IMR-90 (cell line): Measurements from ENCODE around the gene CBFA2T3.

Experiments
- BHLHE40 ChIP-seq: fragments of 150-350 bp; IDR thresholded peaks from 2 replicates; pipeline ENCODE4 v1.6.1; 2016; ENCODE audit warnings: mild to moderate bottlenecking, low read depth, low read length
- CEBPB ChIP-seq: IDR thresholded peaks from 2 replicates; pipeline ENCODE4 v1.6.1; 2012; ENCODE audit warnings: low read depth, low read length, improper control_type of control experiment
- CHD1 ChIP-seq: IDR thresholded peaks from 2 replicates; pipeline ENCODE4 v1.6.1; 2012; ENCODE audit warnings: low read depth, low read length, improper control_type of control experiment
- FOS ChIP-seq: fragments of 150-350 bp; IDR thresholded peaks from 2 replicates; pipeline ENCODE4 v1.6.1; 2016; ENCODE audit warnings: low read depth, low read length
- MAZ ChIP-seq: IDR thresholded peaks from 2 replicates; pipeline ENCODE4 v1.6.1; 2012; ENCODE audit warnings: low read depth, mild to moderate bottlenecking, low read length, improper control_type of control experiment, moderate library complexity, borderline replicate concordance
- MXI1 ChIP-seq: IDR thresholded peaks from 2 replicates; pipeline ENCODE4 v1.6.1; 2012; ENCODE audit warnings: low read depth, mild to moderate bottlenecking, low read length, moderate library complexity, borderline replicate concordance
- POLR2A ChIP-seq: IDR thresholded peaks from 2 replicates; pipeline ENCODE4 v1.6.1; 2012; ENCODE audit warnings: mild to moderate bottlenecking, low read depth, low read length
- RAD21 ChIP-seq: IDR thresholded peaks from 2 replicates; pipeline ENCODE4 v1.6.1; 2012; ENCODE audit warnings: low read length, improper control_type of control experiment
- RCOR1 ChIP-seq: IDR thresholded peaks from 2 replicates; pipeline ENCODE4 v1.6.1; 2012; ENCODE audit warnings: mild to moderate bottlenecking, low read length, improper control_type of control experiment; ENCODE audit not compliant: insufficient replicate concordance
- RFX5 ChIP-seq: IDR thresholded peaks from 2 replicates; pipeline ENCODE4 v1.8.0; 2012; ENCODE audit warnings: low read depth, mild to moderate bottlenecking, low read length, moderate library complexity
- TF ChIP-seq, protein P1 (sequence below): conservative IDR thresholded peaks from 2 replicates; pipeline ENCODE4 v1.5.1; 2012; ENCODE audit warnings: mild to moderate bottlenecking, low read depth, low read length, improper control_type of control experiment
- TF ChIP-seq, protein P2 (sequence below): fragments of 150-350 bp; IDR thresholded peaks from 2 replicates; pipeline ENCODE4 v1.6.1; 2017; ENCODE audit warnings: mild to moderate bottlenecking, antibody characterized with exemption, low read length, low read depth

DNA sequence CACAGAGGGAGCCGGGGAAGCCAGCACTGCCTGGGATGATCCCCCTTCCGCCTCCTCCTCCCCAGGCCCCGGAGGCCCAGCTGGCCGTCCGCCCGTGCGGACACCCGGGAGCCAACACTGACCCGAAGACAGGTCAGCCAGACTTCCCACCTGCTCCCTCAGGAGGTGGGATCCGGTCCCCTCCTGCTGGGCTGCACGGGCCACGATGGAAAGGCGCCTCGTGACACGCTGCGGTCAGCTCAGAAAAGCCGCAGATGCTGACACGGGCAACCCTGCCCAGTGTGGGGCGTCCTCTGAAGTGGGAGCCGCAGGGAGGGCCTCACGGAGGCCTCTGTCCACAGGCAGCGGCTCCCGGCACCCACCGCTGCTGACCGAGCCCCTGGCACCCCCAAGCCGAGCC lies 49.3 kb downstream of the CBFA2T3 start:
- TF ChIP-seq POLR2A: no peak
- TF ChIP-seq, protein P1, sequence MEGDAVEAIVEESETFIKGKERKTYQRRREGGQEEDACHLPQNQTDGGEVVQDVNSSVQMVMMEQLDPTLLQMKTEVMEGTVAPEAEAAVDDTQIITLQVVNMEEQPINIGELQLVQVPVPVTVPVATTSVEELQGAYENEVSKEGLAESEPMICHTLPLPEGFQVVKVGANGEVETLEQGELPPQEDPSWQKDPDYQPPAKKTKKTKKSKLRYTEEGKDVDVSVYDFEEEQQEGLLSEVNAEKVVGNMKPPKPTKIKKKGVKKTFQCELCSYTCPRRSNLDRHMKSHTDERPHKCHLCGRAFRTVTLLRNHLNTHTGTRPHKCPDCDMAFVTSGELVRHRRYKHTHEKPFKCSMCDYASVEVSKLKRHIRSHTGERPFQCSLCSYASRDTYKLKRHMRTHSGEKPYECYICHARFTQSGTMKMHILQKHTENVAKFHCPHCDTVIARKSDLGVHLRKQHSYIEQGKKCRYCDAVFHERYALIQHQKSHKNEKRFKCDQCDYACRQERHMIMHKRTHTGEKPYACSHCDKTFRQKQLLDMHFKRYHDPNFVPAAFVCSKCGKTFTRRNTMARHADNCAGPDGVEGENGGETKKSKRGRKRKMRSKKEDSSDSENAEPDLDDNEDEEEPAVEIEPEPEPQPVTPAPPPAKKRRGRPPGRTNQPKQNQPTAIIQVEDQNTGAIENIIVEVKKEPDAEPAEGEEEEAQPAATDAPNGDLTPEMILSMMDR: no peak
- no peak for TF ChIP-seq RAD21
- no peak for TF ChIP-seq MXI1
- TF ChIP-seq RFX5: no peak
- TF ChIP-seq RCOR1: no peak
- no peak for TF ChIP-seq MAZ
- TF ChIP-seq, protein P2, sequence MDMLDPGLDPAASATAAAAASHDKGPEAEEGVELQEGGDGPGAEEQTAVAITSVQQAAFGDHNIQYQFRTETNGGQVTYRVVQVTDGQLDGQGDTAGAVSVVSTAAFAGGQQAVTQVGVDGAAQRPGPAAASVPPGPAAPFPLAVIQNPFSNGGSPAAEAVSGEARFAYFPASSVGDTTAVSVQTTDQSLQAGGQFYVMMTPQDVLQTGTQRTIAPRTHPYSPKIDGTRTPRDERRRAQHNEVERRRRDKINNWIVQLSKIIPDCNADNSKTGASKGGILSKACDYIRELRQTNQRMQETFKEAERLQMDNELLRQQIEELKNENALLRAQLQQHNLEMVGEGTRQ: no peak
- no peak for TF ChIP-seq BHLHE40
- TF ChIP-seq FOS: no peak
- TF ChIP-seq CHD1: no peak
- TF ChIP-seq CEBPB: no peak
